Neural crest cell (in vitro differentiated cells): ENCODE data around the gene LDLR. TPM values are rescaled to one million over a fixed set of nuclear protein-coding genes. Genes with fewer than 3 reads are reported as not detected.
A peak's percentile ranks its signal among the peaks of the same experiment; 100 is the strongest.
"Not testable (repeated sequence)": the region's sequence is repeated elsewhere in the genome, so short reads cannot be mapped to it uniquely, and the experiment has no call there.

Experiments
- DNase-seq: peaks from one replicate; pipeline ENCODE4 v3.0.0; 2021; ENCODE audit warnings: low read depth, mixed read lengths, low spot score
- H3K27ac Mint-ChIP-seq: one replicate; pipeline ENCODE4 v1.8.0; 2021; ENCODE audit warnings: mild to moderate bottlenecking, mixed read lengths; ENCODE audit not compliant: unreplicated experiment
- H3K27me3 Mint-ChIP-seq: 2 replicates; pipeline ENCODE4 v1.8.0; 2021; ENCODE audit warnings: low read depth, mild to moderate bottlenecking, mixed read lengths
- H3K36me3 Mint-ChIP-seq: 2 replicates; pipeline ENCODE4 v1.8.0; 2021; ENCODE audit warnings: low read depth, mild to moderate bottlenecking, mixed read lengths
- H3K4me1 Mint-ChIP-seq: 2 replicates; pipeline ENCODE4 v1.8.0; 2021; ENCODE audit warnings: mixed read lengths
- H3K4me3 Mint-ChIP-seq: one replicate; pipeline ENCODE4 v1.8.0; 2021; ENCODE audit warnings: mild to moderate bottlenecking, mixed read lengths
- H3K9me3 Mint-ChIP-seq: 2 replicates; pipeline ENCODE4 v1.8.0; 2021; ENCODE audit warnings: mixed read lengths
- CTCF ChIP-seq: fragments of 200-600 bp; sonication (generic); conservative IDR thresholded peaks from 2 replicates; pipeline ENCODE4 v1.5.0; 2021; ENCODE audit warnings: antibody characterized with exemption, mild to moderate bottlenecking
- total RNA-seq: library from RNA; stranded (reverse); gene quantifications from 2 replicates; pipeline ENCODE4 v1.2.1, GENCODE V29; 2021

LDLR gene
- total RNA-seq, 1 donor from 2014 or later: 152 TPM

GRCh38 chr19:11116507-11116906 is 27.2 kb downstream of the LDLR start:
- no peaks in the 10 kb centered on the region for H3K9me3 Mint-ChIP-seq
- H3K27me3 Mint-ChIP-seq: peaks cover 2% of the 10 kb centered on the region
- peak overlapping the region; percentile 55 for H3K4me3 Mint-ChIP-seq
- H3K27ac Mint-ChIP-seq: no peak overlapping the region
- peaks cover 34% of the 10 kb centered on the region for H3K36me3 Mint-ChIP-seq
- H3K4me1 Mint-ChIP-seq: no peaks in the 10 kb centered on the region
- TF ChIP-seq CTCF: no peak
- DNase-seq: no peak

- not testable (repeated sequence) for DNase-seq, H3K27ac Mint-ChIP-seq, H3K4me3 Mint-ChIP-seq, H3K9me3 Mint-ChIP-seq, H3K27me3 Mint-ChIP-seq, H3K4me1 Mint-ChIP-seq
- peaks cover 29% of the 10 kb centered on the region for H3K36me3 Mint-ChIP-seq
Observed at GRCh38 chr19:11121963-11122362, 32.7 kb downstream of the LDLR start.

- no peaks in the 10 kb centered on the region for H3K4me1 Mint-ChIP-seq
- H3K9me3 Mint-ChIP-seq: no peaks in the 10 kb centered on the region
- TF ChIP-seq CTCF: no peak
- peaks cover 5% of the 10 kb centered on the region for H3K27me3 Mint-ChIP-seq
- H3K36me3 Mint-ChIP-seq: peaks cover 35% of the 10 kb centered on the region
- H3K4me3 Mint-ChIP-seq: peak overlapping the region; percentile 59
- H3K27ac Mint-ChIP-seq: no peak overlapping the region
- no peak for DNase-seq
Observed at GRCh38 chr19:11123114-11123513, 33.9 kb downstream of the LDLR start.

- DNase-seq, H3K27ac Mint-ChIP-seq, H3K9me3 Mint-ChIP-seq, H3K27me3 Mint-ChIP-seq, H3K4me3 Mint-ChIP-seq, H3K4me1 Mint-ChIP-seq: not testable (repeated sequence)
- peaks cover 32% of the 10 kb centered on the region for H3K36me3 Mint-ChIP-seq
Observed at GRCh38 chr19:11124157-11124556, 34.9 kb downstream of the LDLR start.

GRCh38 chr19:11125994-11126685 is 36.9 kb downstream of the LDLR start:
- Mint-ChIP-seq H3K27me3 (peaks cover 13% of the 10 kb centered on the region), H3K27ac (no peak overlapping the region), H3K9me3 (no peaks in the 10 kb centered on the region), H3K36me3 (peaks cover 33% of the 10 kb centered on the region), H3K4me3 (peak overlapping the region; percentile 77), H3K4me1 (no peaks in the 10 kb centered on the region)
- peak; percentile 80 for DNase-seq
- TF ChIP-seq CTCF: peak; percentile 80

- Mint-ChIP-seq H3K36me3 (peaks cover 40% of the 10 kb centered on the region), H3K4me3 (no peak overlapping the region), H3K4me1 (no peaks in the 10 kb centered on the region), H3K9me3 (no peaks in the 10 kb centered on the region), H3K27me3 (peaks cover 13% of the 10 kb centered on the region), H3K27ac (no peak overlapping the region)
- no peak for TF ChIP-seq CTCF
- DNase-seq: no peak
Observed at GRCh38 chr19:11127905-11128304, 38.6 kb downstream of the LDLR start.
